H1 (cell line): ENCODE data around the gene ORMDL1. TPM values are rescaled to one million over a fixed set of nuclear protein-coding genes. Genes with fewer than 3 reads are reported as not detected.

Source experiments
- CTCF ChIA-PET: fragments of 300-600 bp; sonication (Branson Sonifier 250); formaldehyde crosslinking; loops from one replicate; lab custom pipeline; 2021; ENCODE audit not compliant: partially characterized antibody; lab: Charles Lee
- POLR2A ChIA-PET: fragments of 300-600 bp; sonication (Branson Sonifier 250); formaldehyde crosslinking; loops from one replicate; lab custom pipeline; 2021; ENCODE audit warnings: inconsistent platforms; ENCODE audit not compliant: partially characterized antibody; lab: Charles Lee
- DNase-seq, 2 experiments: peaks; one replicate each; pipeline versions ENCODE4 v3.0.0 to v3.0.0-alpha.2; 2010 to 2022; ENCODE audit warnings: low spot score in 2 of 2, low read depth in 1 of 2, mixed read lengths in 1 of 2
- FAIRE-seq: peaks from 2 replicates; lab custom pipeline; 2011; peaks lifted over from hg19 to GRCh38; lab: Jason Lieb, UNC
- H2AFZ ChIP-seq: 2 replicates; pipeline ENCODE4 v1.8.1; 2012; ENCODE audit warnings: low read length, inconsistent platforms
- H2AK5ac ChIP-seq: 2 replicates; pipeline ENCODE4 v1.6.1; 2013; ENCODE audit warnings: low read depth, low read length
- H2BK120ac ChIP-seq: replicated peaks from 2 replicates; pipeline ENCODE3; 2013; ENCODE audit warnings: low read depth, low read length, inconsistent platforms
- H2BK12ac ChIP-seq: 2 replicates; pipeline ENCODE4 v1.6.1; 2013; ENCODE audit warnings: low read depth, low read length
- H2BK15ac ChIP-seq: 2 replicates; pipeline ENCODE4 v1.6.1; 2013; ENCODE audit warnings: low read length
- H2BK20ac ChIP-seq: 2 replicates; pipeline ENCODE4 v1.6.1; 2013; ENCODE audit warnings: low read length
- H2BK5ac ChIP-seq: 2 replicates; pipeline ENCODE4 v1.6.1; 2013; ENCODE audit warnings: low read depth, low read length
- H3K14ac ChIP-seq: 2 replicates; pipeline ENCODE4 v1.6.1; 2013; ENCODE audit warnings: inconsistent platforms; ENCODE audit not compliant: insufficient read length
- H3K18ac ChIP-seq: 2 replicates; pipeline ENCODE4 v1.6.1; 2013; ENCODE audit warnings: low read length; ENCODE audit errors: extremely low read depth
- H3K23ac ChIP-seq: 2 replicates; pipeline ENCODE4 v1.6.1; 2013; ENCODE audit warnings: inconsistent platforms; ENCODE audit not compliant: insufficient read length
- H3K23me2 ChIP-seq: 2 replicates; pipeline ENCODE4 v1.6.1; 2013; ENCODE audit warnings: low read depth, low read length
- H3K27ac ChIP-seq: 2 replicates; pipeline ENCODE4 v1.6.1; 2011; ENCODE audit warnings: low read depth, low read length, inconsistent platforms
- H3K27me3 ChIP-seq, 4 experiments: replicated peaks in 1 of 4; 1 replicate in 1 of 4; 2 replicates in 3 of 4; pipeline versions ENCODE4 v1.6.1 to v1.8.1; 2011 to 2013; ENCODE audit warnings: low read length in 3 of 4, mild to moderate bottlenecking in 3 of 4, inconsistent platforms in 2 of 4, mixed read lengths in 2 of 4, moderate library complexity in 1 of 4; ENCODE audit not compliant: control insufficient read depth in 3 of 4, insufficient read depth in 3 of 4; ENCODE audit errors: extremely low read depth in 1 of 4
- H3K36me3 ChIP-seq, 4 experiments: 2 replicates each; pipeline versions ENCODE4 v1.6.1 to v1.8.1; 2011 to 2013; ENCODE audit warnings: mild to moderate bottlenecking in 4 of 4, low read length in 3 of 4, moderate library complexity in 2 of 4, control low read depth in 1 of 4, inconsistent platforms in 1 of 4; ENCODE audit not compliant: insufficient read depth in 4 of 4, control insufficient read depth in 2 of 4
- H3K4ac ChIP-seq: replicated peaks from 2 replicates; pipeline ENCODE3; 2013; ENCODE audit warnings: low read length, low read depth, mixed read lengths, inconsistent platforms; ENCODE audit not compliant: insufficient read length
- H3K4me1 ChIP-seq, 4 experiments: replicated peaks in 1 of 4; 1 replicate in 1 of 4; 2 replicates in 3 of 4; pipeline versions ENCODE4 v1.6.1 to v1.8.1; 2011 to 2013; ENCODE audit warnings: low read length in 3 of 4, inconsistent platforms in 2 of 4, mixed read lengths in 1 of 4; ENCODE audit not compliant: insufficient read depth in 4 of 4, control insufficient read depth in 3 of 4
- H3K4me2 ChIP-seq, 2 experiments: 2 replicates each; pipeline versions ENCODE4 v1.6.1 to v1.8.1; 2011 to 2013; ENCODE audit warnings: low read depth in 2 of 2, low read length in 2 of 2, control low read depth in 1 of 2, inconsistent platforms in 1 of 2, mild to moderate bottlenecking in 1 of 2; ENCODE audit not compliant: insufficient read depth in 1 of 2
- H3K4me3 ChIP-seq, 4 experiments: fragments of 200-600, 300-600 bp in 1 of 4; sonication (generic), shearing (Covaris generic), sonication (Bioruptor Twin) in 1 of 4; 2 replicates each; pipeline versions ENCODE4 v1.5.1 to v1.8.1; 2011 to 2016; ENCODE audit warnings: low read length in 4 of 4, low read depth in 3 of 4, control low read depth in 2 of 4, inconsistent platforms in 2 of 4, mild to moderate bottlenecking in 2 of 4, mixed read lengths in 1 of 4, moderate library complexity in 1 of 4; ENCODE audit not compliant: insufficient read depth in 2 of 4; ENCODE audit errors: extremely low read depth in 1 of 4
- H3K56ac ChIP-seq: replicated peaks from 2 replicates; pipeline ENCODE3; 2013; ENCODE audit warnings: low read depth, mild to moderate bottlenecking, mixed read lengths, low read length, inconsistent platforms; ENCODE audit not compliant: insufficient read length
- H3K79me1 ChIP-seq: 2 replicates; pipeline ENCODE4 v1.6.1; 2013; ENCODE audit warnings: low read depth, low read length, control low read depth
- H3K79me2 ChIP-seq, 2 experiments: 2 replicates each; pipeline versions ENCODE4 v1.6.1 to v1.8.1; 2012 to 2013; ENCODE audit warnings: low read length in 2 of 2, mild to moderate bottlenecking in 2 of 2, inconsistent platforms in 1 of 2; ENCODE audit not compliant: insufficient read depth in 2 of 2, control insufficient read depth in 1 of 2
- H3K9ac ChIP-seq, 4 experiments: replicated peaks in 1 of 4; 1 replicate in 1 of 4; 2 replicates in 3 of 4; pipeline versions ENCODE4 v1.6.1 to v1.8.1; 2011 to 2013; ENCODE audit warnings: low read depth in 3 of 4, low read length in 3 of 4, control low read depth in 2 of 4, mild to moderate bottlenecking in 2 of 4, moderate library complexity in 2 of 4, inconsistent platforms in 1 of 4; ENCODE audit errors: extremely low read depth in 1 of 4
- H3K9me3 ChIP-seq, 2 experiments: 2 replicates each; pipeline versions ENCODE4 v1.6.1 to v1.8.1; 2012 to 2013; ENCODE audit warnings: mild to moderate bottlenecking in 2 of 2, moderate library complexity in 2 of 2, control low read depth in 1 of 2, inconsistent platforms in 1 of 2, low read depth in 1 of 2, low read length in 1 of 2, mixed read lengths in 1 of 2; ENCODE audit not compliant: insufficient read depth in 2 of 2
- H4K20me1 ChIP-seq, 2 experiments: replicated peaks in 1 of 2; 2 replicates each; pipeline versions ENCODE3 to v1.8.1; 2011 to 2013; ENCODE audit warnings: inconsistent platforms in 2 of 2, low read length in 2 of 2, mild to moderate bottlenecking in 1 of 2; ENCODE audit not compliant: insufficient read depth in 2 of 2, control insufficient read depth in 1 of 2
- H4K5ac ChIP-seq: 2 replicates; pipeline ENCODE4 v1.6.1; 2013; ENCODE audit warnings: low read length, low read depth, mixed read lengths, inconsistent platforms; ENCODE audit not compliant: insufficient read length
- H4K8ac ChIP-seq: 2 replicates; pipeline ENCODE4 v1.8.0; 2013; ENCODE audit warnings: mild to moderate bottlenecking, moderate library complexity, low read length, inconsistent platforms; ENCODE audit not compliant: insufficient read depth; ENCODE audit errors: extremely low read depth
- H4K91ac ChIP-seq: replicated peaks from 2 replicates; pipeline ENCODE3; 2013; ENCODE audit warnings: low read length, mixed read lengths, inconsistent platforms; ENCODE audit not compliant: insufficient read length
- NRF1 ChIP-seq: IDR thresholded peaks from 2 replicates; pipeline ENCODE4 v1.6.1; 2011; ENCODE audit warnings: mild to moderate bottlenecking, low read depth, low read length, improper control_type of control experiment
- POU5F1 ChIP-seq: IDR thresholded peaks from 2 replicates; pipeline ENCODE4 v1.6.1; 2011; ENCODE audit warnings: low read depth, mild to moderate bottlenecking, low read length, moderate library complexity
- RAD21 ChIP-seq, 2 experiments: IDR thresholded peaks in 1 of 2; conservative IDR thresholded peaks in 1 of 2; 2 replicates each; pipeline ENCODE4 v1.6.1; 2011; ENCODE audit warnings: low read depth in 2 of 2, low read length in 2 of 2, improper control_type of control experiment in 1 of 2, inconsistent platforms in 1 of 2, mild to moderate bottlenecking in 1 of 2, moderate library complexity in 1 of 2
- RNF2 ChIP-seq: fragments of 200-900, 300-1000 bp; sonication (generic); IDR thresholded peaks from 2 replicates; pipeline ENCODE4 v1.7.1; 2016; ENCODE audit warnings: borderline replicate concordance, low read depth, mild to moderate bottlenecking, antibody characterized with exemption, low read length; ENCODE audit not compliant: poor library complexity, severe bottlenecking; ENCODE audit errors: missing control alignments
- WGBS, 2 experiments: shearing (Covaris generic) in 1 of 2; methylation state at CpG; one replicate each; pipeline versions ENCODE4 v1.1.6 to v1.1.7; 2013 to 2015; ENCODE audit warnings: low lambda C conversion rate in 2 of 2, mixed read lengths in 2 of 2, inconsistent platforms in 1 of 2, low coverage in 1 of 2, missing lambda C conversion rate in 1 of 2; ENCODE audit not compliant: insufficient replicate concordance in 2 of 2, insufficient coverage in 1 of 2, insufficient read length in 1 of 2; ENCODE audit errors: extremely low coverage in 1 of 2, missing lambda C conversion rate in 1 of 2; 5-methylcytosine and 5-hydroxymethylcytosine counted together
- polyA plus RNA-seq, 7 experiments: library from polyadenylated mRNA; depleted of rRNA in 3 of 7; stranded (reverse) in 5 of 7; unstranded in 2 of 7; fragments of >200 nt in 5 of 7; fragments of 200-250 nt in 2 of 7; gene quantifications; 1 replicate in 5 of 7; 2 replicates in 1 of 7; 4 replicates in 1 of 7; pipeline versions ENCODE4 v1.2.1 to v1.2.3, GENCODE V29; 2011 to 2013; ENCODE audit warnings: missing spikeins in 2 of 7, mixed read lengths in 2 of 7
- total RNA-seq: library from RNA; stranded (reverse); fragmentation: NEBNext Ultra II Directional; extraction: Animal tissue kit (Norgen Biotek cat#: 25700); gene quantifications from 2 replicates; pipeline ENCODE4 v1.2.1, GENCODE V29; 2021
- TF ChIP-seq, protein P1 (sequence below), 3 experiments: IDR thresholded peaks; 1 replicate in 2 of 3; 2 replicates in 1 of 3; pipeline versions ENCODE4 v1.5.1 to v1.6.1; 2011; ENCODE audit warnings: low read length in 3 of 3, mild to moderate bottlenecking in 3 of 3, inconsistent platforms in 2 of 3, low read depth in 1 of 3, moderate library complexity in 1 of 3; ENCODE audit not compliant: insufficient read depth in 1 of 3; ENCODE audit errors: control extremely low read depth in 1 of 3

Gene ORMDL1
- total and polyA plus RNA-seq, 2 of the 8 experiments (the other 6 are each of a cell fraction or from before 2014, with no cell fraction given) = 34.9 to 58.1 TPM

DNA sequence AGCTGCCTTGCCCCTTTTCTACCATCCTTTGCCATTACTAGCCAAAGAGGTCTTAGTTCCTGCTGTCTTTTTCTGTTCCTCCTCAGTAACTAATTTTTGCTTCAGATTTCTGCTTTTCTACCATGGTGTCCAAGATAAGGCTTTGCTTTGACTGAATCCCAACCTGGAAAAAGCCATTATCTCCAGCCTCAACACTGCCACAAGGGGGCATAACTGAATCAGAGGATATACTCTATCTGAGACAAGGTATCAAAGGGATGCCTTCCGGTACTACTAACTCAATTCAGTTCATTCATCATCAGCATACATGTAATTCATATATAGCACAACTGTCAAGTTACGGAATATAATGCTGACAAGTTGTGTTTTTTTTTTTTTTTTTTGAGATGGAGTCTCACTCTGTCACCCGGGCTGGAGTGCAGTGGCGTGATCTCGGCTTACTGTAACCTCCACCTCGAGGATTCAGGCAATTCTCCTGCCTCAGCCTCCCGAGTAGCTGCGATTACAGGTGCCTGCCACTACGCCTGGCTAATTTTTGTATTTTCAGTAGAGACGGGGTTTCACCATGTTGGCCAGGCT lies 33.0 kb downstream of the ORMDL1 start:
- POLR2A ChIA-PET = no interaction called here
- Histone ChIP-seq H3K79me1 (no peaks in the 10 kb centered on the region), H4K20me1 (peaks cover 0 to 1% of the 10 kb centered on the region in 2 experiments), H3K56ac (no peak overlapping the region), H3K14ac (no peak overlapping the region), H3K27me3 (no peaks in the 10 kb centered on the region), H2BK15ac (no peak overlapping the region), H2BK12ac (no peak overlapping the region), H4K91ac (no peak overlapping the region), H2AFZ (no peak overlapping the region), H3K79me2 (no peaks in the 10 kb centered on the region), H3K9ac (no peak overlapping the region), H2BK120ac (no peak overlapping the region), H4K8ac (no peak overlapping the region), H3K4me1 (no peaks in the 10 kb centered on the region), H3K18ac (no peak overlapping the region), H3K23ac (no peak overlapping the region), H3K23me2 (no peaks in the 10 kb centered on the region), H2BK20ac (no peak overlapping the region), H3K36me3 (peaks cover 2 to 35% (median 6%) of the 10 kb centered on the region in 4 experiments; a peak in 4 of 8 replicates), H3K4me3 (no peak overlapping the region), H2BK5ac (no peak overlapping the region), H4K5ac (no peak overlapping the region), H3K4me2 (no peak overlapping the region), H3K4ac (no peak overlapping the region), H3K27ac (no peak overlapping the region), H3K9me3 (no peaks in the 10 kb centered on the region), H2AK5ac (no peak overlapping the region)
- CTCF ChIA-PET = interaction anchor here (0.6 to 4.0 kb wide), 21 partner anchors 8 to 330 kb away, joined by 3 to 21 read pairs (median 4); partner anchors contain the start of gene OSGEPL1
- DNase-seq (peak in 1 of 2 experiments; percentile 50), FAIRE-seq (peak; percentile 78)
- TF ChIP-seq RNF2 = no peak
- TF ChIP-seq RAD21 (IDR thresholded peaks at IDR 0.05 in 1 of 2, conservative IDR thresholded peaks at IDR 0.05 in 1 of 2; ENCODE audit: low read depth in 2 of 2, low read length in 2 of 2) = peak; percentile 62 to 63
- TF ChIP-seq, protein P1, sequence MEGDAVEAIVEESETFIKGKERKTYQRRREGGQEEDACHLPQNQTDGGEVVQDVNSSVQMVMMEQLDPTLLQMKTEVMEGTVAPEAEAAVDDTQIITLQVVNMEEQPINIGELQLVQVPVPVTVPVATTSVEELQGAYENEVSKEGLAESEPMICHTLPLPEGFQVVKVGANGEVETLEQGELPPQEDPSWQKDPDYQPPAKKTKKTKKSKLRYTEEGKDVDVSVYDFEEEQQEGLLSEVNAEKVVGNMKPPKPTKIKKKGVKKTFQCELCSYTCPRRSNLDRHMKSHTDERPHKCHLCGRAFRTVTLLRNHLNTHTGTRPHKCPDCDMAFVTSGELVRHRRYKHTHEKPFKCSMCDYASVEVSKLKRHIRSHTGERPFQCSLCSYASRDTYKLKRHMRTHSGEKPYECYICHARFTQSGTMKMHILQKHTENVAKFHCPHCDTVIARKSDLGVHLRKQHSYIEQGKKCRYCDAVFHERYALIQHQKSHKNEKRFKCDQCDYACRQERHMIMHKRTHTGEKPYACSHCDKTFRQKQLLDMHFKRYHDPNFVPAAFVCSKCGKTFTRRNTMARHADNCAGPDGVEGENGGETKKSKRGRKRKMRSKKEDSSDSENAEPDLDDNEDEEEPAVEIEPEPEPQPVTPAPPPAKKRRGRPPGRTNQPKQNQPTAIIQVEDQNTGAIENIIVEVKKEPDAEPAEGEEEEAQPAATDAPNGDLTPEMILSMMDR (IDR thresholded peaks at IDR 0.05; ENCODE audit: control extremely low read depth in 1 of 3, insufficient read depth in 1 of 3, low read depth in 1 of 3, low read length in 3 of 3) = peak in 2 of 3 experiments; percentile 59 to 72; a peak in 3 of 4 replicates
- no peak for TF ChIP-seq NRF1
- TF ChIP-seq POU5F1 = no peak
- 90% methylated on average over 9 of the region's 10 CpGs; no CpG with 5 or more reads in 1 of the 2 experiments for WGBS, 2 experiments
